GM21619 (cell line): ENCODE data around the gene ELMO1.

Experiments used
- ATAC-seq: cut with Tn5 transposase; IDR thresholded peaks from one replicate; pipeline ENCODE4 v1.9.1; 2021; ENCODE audit not compliant: unreplicated experiment

The ELMO1 gene

DNA sequence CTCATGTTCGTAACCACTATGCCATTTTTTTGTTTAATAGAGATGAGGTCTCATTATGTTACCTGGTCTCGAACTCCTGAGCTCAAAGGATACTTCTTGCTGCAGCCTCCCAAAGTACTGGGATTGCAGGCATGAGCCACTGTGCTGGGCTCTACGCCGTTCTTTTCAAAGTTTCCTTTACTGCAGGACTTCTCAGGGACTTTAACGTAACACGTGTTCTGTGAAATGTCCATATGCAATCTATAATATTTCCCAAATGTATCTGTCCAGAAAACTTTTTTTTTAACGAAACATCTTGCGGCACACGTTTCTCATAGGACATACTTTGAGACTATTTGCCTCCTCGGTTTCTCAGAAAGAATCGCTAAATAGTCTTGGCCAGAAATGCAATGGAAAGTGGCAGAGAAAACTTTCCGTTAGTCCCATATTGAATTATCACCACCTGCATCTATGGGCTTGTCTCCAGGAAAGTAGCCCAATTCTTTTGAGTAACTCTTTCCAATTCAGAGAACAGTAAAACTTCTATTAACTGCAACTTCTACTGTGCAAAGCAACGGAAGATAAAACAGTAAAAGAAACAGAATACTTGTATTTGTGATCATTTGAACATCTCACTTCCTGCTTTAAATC lies 96.3 kb downstream of the ELMO1 start:
- no peak for ATAC-seq

DNA sequence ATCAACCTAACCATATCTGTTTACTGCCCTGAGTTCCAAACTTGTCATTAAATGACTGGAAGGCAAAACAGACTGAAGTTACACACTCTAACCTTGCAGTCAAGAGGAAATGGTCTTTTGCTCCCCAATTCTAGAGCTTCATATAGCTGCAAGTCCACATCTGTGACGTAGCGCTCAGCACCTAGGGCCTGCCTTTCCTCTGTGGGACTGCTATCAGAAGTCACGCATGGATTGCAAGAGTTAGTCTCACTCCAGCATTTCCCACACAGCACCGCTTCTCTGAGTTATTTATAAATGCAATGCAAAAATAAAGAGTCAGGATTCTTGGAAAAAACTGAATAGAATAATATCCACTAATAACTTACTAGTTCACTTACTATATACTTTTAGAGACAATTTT lies 96.9 kb downstream of the ELMO1 start:
- ATAC-seq: no peak

DNA sequence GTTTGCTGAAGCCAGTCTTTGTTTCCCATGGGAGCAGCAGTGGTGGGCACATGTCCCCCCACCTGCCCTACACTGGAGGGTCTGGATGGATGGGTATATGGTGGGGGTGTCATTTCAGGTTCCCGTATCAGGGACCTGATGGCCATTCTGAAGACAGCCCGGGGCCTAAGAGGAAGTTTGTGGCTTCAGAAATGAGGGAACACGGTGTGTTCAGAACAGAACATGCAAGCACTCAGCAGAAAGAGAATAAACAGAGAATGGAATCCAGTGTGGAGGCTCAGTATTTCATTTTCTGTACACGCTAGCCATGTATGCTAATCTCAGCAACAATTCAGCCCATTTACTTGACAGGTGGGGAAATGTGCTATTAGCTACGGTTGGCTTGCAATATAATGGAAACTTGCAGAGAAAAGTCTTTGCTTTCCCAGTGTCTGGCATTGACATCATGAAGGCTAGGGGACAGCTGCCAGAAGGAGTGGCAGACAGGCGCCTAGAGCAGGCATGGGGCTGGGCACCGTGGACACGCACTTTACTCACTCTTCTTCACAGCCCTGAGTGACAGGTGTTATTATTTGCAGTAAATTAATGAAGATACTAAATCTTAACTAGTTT lies 98.6 kb downstream of the ELMO1 start:
- ATAC-seq: no peak

DNA sequence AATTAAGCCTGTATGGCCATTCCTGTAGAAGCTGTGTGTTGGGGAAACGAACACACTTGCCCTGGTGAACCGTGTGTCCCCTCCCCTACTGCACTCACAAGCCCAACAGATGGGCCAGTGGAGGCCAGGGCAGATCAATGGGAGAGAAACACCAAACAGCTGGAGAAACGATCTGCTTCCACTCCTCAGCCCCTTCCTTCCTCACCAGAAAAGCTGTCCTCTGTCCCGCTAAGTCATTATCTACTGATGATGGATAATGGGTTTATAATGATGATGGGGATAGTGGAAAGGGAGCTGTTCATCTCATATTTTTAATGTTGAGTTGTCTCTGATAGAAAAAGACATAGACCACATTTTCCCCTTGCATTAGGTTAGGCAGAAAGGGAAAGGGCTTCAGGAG lies 99.7 kb downstream of the ELMO1 start:
- ATAC-seq: no peak

DNA sequence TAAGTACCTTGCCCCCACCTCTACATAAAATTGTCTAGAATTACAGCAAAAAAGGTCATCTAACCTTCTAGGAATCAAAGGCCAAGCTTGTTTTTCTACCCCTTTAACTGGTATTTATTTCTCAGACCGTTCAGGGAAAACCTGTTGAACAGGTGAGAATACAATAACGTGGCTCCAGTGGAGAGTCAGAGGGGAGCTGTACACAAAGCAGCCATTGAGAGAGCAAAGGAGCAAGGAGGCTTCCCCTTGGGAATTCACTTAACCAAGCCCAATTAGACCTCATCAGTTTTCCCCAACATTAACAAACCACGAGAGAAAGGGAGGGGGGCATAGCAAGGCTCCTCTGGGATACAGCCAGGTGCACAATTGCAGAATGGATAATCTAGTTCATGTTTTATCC lies 101.9 kb downstream of the ELMO1 start:
- no peak for ATAC-seq

DNA sequence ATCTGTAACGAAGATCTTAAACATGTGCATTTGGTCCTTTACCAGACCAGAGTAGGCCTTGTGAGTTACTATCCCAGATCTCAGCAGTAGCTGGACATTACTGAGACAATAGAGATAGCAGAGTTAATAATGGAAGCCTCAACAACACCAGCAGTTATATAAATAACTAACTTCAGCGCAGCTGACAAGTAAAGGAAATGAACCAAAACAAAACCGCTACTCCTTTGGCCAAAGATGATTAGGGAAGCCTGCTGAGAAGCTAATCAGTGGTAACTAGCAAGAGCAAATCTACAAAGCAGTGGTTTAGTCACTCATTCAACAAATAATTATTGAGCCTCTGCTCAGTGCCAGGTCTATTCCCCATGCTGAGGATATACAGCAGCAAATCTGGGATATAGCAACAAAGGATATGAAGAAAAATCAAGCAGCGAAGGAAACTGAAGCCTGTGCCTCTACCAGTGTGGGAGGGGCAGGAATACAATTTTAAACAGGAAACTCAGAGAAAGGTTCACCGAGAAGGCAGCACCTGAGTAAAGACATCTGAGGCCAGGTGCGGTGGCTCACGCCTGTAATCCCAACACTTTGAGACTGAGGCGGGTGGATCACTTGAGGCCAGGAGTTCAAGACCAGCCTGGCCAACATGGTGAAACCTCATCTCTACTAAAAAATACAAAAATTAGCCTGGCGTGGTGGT lies 103.6 kb downstream of the ELMO1 start:
- ATAC-seq: peak; percentile 34

DNA sequence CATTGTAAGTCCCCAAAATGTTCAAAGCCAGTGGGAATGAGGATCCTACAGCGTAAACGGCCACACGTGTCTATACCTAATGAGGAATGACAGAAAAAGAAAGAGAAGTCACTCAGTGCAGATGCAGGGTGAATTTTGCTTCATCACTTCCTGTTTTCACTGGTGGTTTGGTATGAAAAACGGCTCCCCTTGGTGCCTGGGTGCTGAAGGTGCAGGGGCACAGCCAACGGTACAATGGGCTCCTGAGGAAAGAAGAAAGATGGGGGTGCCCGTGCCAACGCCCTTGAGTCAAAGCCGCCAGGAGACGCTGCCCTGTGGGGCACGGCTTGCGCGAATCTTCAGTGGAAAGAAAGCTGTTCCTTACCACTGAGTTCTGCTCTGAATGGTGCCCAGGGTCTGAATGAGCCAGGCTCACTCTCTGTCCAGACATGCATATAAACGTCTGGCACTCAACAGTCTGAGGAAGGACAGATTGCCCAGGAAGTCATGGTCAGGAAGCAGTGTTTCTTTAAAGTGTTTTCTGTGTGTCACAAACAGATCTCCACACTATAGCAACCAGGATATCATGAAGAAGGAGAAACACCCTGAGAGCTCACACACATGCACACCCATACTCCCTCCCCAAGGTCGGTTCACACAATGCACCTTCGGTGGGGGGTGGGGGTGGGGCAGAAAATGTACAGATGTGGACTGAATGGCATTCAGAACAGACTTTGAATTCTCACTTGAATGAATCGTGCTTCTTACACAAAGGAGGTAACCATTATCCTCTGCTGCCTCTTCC lies 105.8 kb downstream of the ELMO1 start:
- peak; percentile 43 for ATAC-seq

DNA sequence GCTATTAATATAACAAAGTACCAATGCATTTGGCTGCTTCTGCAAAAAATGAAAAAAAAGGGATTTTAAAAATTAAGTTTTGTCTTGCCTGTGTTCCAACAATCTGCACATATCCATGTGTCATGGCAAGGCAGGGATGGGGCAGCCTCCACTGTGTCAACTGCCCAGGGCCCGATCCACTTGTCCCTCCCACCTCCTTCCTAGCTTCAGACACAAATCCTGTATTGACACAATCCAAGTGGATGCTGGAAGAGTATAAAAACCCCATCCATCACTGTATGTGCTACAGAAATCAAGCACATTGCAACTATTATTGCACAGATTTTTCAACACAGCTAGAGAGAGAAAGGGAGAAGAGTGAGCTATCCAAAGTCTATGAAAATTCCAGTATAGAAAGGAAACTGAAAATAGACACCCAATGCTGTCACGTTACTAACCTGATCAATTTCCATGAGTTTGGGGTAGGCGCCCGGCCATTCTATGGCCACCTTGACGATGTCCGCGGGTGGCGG lies 106.4 kb downstream of the ELMO1 start:
- ATAC-seq: no peak

DNA sequence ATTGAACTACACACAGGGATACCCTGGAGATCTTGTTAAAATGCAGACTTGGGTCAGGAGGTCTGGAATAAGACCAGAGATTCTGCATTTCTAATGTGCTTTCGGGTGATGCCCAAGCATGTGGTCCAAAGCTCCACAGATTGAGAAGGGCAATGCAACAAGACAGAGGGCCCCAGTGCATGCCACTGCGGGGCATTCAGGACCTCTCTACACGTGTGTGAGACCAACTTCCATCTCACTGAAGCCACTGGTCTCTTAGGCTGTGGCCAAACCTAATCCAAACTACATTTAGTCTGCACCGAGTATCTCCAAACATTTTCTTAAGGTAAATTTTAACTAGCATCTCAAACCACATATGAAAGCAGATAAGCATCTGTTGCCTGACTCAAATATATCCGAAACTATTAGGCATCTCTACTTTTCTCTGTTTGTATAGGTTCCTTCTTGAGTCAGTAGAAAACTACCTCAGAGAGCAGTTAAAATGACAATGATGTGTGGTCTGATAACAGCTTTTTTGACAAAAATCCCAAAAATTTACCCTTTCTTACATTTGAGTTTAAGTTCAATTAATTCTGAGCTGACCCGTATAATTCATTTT lies 107.5 kb downstream of the ELMO1 start:
- peak; percentile 40 for ATAC-seq

DNA sequence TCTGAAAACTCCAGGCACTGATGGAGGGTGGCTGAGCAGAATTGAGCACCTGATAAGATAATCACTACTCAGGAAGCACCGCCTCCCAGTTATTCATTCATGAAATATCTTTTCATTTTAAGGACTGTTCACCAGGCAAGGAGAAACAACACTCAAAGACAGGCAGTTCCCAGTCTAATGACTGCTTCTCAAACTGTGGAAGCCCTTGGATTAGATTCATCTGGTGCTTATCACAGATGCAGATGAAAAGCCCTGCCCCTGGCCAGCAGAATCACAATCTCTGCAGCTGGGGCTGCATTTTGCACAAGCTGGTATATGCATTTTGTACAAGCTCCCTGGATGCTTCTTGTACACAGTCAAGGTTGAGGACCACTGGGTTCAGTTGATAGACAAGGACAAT lies 109.7 kb downstream of the ELMO1 start:
- no peak for ATAC-seq

DNA sequence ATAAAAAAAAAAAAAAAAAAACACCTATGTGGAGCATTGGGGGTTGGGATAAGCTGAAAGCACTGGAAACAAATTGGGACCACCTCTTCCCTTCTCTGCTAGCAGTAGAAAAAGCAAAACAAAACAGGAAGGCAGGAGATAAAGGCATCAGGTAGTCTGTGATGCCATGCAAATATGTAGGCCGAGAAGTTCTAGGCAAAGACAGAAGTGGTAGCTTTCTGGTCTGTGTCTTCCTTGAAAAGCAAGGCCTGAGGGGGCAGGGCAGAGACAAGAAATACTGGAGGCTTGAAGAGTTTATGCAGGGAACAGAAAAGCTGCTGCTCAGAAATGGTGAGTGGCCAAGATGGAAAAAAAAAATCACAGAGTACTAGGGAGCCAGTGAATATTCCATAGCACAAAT lies 111.1 kb downstream of the ELMO1 start:
- no peak for ATAC-seq

DNA sequence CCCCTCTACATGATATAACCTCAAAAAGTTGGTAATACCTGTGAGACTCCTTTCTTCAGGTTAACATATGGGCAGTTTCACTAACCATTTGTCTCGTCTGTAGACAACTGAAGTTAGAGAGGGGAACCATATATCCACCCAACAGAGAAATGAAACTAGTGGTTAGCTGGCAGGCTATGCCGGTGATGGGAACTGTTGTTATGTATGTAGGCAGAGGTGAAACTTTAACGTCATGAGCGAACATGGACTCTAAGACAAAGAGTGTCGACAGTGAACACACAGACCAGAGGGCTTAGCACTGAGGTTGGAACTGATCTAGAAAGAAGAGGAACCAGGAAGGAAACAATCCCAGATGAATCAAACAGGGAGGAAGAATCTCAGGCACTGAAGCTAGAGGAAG lies 112.4 kb downstream of the ELMO1 start:
- peak; percentile 81 for ATAC-seq

DNA sequence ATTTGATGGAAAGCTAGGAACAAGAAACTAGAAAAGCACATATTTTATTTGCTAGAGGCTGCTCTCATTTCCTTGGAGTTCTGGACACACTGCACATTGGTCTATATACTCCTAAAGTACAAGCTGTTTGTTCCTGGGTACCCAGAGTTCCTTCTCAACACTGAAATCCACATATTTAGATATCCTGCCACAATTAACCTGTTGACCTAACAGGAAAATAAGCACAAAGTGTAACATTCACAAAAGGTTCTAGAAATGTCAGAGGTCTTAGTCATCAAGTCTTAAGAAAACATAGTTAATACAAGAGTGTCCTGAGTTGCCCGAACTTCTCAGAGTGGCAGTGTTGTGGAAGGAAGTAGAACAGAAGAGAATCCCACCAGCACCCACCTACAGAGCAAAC lies 115.6 kb downstream of the ELMO1 start:
- ATAC-seq: no peak

DNA sequence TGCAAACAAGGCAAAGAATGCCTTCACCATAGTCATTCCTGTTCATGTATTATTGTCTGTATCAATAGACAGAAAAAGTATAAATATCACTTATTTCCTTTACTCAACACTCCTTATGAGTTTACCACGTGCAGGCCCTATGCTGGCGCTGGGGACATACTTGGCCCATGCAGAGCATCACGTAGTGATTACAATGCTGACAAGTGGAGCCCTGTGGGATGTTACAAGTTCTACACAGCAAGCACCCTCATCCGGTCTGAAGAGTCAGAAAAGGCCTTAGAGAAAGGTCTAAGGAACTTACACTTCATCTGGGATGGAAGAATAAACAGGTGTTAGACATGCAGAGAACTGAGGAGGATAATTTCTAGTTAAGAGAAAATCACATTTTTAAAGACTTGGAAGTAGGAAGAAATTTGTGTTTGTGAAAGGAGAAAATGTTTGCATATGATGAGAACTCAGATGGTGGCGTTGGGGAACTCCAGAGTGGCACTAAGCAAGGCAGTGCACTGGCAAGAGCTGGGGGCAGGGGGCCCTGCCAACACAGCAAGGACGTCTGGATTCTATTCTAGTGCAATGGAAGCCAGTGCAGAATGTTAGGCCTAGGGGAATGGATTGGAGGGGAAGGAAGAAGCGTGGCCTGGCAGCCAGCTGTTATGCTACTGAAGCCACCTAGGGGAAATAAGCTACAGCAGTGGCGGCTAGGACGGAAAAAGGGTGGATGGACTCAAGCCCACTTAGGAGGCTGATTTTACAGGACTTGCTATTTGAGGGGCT lies 116.2 kb downstream of the ELMO1 start:
- no peak for ATAC-seq

DNA sequence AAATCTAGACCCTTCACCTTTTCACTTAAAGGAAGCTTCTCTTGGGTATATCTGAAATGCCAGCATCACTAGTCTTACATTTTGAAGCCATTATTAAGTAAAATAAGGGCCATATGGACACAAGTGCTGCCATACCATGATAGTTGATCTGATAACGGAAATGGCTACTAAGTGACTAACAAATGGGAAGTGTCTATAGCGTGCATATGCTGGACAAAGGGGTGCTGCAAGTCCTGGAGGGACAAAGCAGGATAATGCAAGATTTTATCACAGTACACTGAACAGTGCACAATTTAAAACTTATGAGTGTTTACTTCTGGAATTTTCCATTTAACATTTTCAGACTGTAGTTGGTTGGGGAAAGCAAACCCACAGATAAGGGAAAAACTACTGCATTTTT lies 117.9 kb downstream of the ELMO1 start:
- ATAC-seq: no peak

DNA sequence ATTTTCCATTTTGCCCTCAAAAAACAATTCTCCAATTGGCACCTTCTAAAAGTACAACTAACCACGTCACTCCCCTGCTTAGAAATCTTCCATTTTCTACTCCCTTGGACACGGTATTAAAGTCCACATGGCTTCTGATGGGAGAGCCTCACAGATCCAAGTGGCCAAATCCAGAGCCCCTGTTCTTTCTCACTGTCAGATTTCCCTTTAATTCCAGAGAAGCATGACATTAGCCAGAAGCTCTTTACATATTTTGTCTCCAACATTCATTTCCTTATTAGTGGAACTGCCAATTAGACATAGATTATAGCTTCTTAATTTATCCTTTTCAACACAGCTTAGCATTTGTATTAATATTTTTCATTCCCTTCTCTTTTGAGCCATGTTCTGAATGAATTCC lies 118.7 kb downstream of the ELMO1 start:
- no peak for ATAC-seq

DNA sequence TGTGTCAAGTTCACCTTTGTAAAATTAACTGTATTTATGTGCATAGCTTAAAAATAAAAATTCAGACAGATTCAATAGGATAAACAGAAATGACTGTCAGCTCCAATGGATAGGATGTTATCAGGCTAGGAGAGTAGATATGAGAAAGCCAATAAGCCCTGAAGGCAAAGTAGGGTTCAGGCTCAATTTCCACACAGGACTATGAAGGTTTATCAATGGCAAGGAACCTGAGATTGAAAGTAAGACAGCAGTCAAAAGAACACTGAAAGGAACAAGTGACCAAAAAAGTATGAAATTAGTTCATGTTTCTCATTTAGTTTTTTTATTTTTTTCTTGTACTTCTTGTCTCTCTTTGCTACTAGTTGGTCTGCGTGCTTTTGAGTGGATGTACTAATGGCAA lies 121.4 kb downstream of the ELMO1 start:
- ATAC-seq: no peak

DNA sequence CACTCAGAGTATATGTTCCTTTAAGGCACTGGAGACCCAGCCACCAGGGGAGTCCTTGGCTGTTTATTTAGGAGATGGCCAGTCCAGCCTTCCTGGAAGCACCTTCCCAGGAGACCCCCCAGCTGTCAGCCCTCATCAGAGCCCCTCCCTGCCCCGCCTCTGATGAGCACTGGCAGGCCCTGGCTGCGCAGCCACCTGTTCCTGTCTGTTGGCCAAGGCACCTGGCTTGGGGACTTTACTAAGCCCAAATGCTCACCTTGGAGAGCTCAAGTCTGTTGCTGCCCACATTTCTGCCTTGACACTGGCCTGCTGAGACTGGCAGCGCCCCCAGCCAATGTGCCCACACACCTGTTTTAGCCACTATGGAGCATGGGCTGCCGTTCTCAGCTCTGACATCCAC lies 124.7 kb downstream of the ELMO1 start:
- ATAC-seq: no peak

DNA sequence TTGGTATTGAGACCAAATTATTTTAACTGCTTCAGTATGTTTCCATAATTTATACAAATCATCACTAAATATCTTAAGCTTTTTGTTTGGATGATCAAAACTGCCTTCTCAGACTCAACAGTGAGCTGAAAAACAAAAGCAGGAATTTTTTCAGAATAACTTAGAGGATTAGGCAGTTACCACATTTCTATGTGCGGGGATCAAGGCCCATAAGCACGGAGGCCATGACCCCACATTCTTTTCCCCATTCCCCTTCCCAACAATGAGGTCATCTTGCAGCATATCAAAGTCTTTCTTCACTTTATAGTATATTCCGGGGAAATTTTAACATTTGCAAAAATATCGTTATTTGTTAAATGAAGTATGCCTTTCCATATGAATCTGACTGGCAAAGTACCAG lies 125.8 kb downstream of the ELMO1 start:
- ATAC-seq: no peak

DNA sequence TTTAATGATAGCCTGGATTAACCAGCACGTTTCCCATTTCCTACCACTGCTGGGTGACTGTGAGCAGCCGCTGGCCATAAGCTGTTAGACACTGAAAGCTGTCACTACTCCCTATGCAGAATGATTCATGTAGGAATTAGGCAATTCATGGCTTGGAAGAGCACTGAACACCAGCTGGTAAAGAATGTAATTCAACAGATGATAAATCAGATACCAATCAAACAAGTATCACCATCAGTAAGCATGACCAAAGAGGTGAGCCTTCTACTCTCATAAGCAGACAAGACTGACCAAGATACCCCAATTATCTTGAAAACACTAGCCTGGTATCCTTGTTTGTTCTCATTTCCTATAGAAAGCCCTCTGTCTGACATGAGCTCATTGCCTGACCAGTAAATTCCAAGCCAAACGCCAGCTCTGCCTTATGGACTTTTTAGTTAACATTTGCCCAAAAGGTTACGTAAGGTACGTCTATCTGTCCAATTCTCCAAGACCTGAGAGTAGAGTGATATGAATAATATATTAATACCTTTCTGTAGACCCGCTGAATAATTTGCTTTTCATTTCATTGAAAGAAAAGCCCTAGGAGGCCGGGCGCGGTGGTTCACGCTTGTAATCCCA lies 127.7 kb downstream of the ELMO1 start:
- ATAC-seq: no peak
